ENCODE results near the gene WDR74. TPM values are rescaled to one million over a fixed set of nuclear protein-coding genes. Genes with fewer than 3 reads are reported as not detected.

Gene WDR74
- total and polyA plus RNA-seq, 9 of the 15 experiments (the other 6 are each of a cell fraction or from before 2014, with no cell fraction given), result 32.7 to 210 (median 114) TPM

DNA sequence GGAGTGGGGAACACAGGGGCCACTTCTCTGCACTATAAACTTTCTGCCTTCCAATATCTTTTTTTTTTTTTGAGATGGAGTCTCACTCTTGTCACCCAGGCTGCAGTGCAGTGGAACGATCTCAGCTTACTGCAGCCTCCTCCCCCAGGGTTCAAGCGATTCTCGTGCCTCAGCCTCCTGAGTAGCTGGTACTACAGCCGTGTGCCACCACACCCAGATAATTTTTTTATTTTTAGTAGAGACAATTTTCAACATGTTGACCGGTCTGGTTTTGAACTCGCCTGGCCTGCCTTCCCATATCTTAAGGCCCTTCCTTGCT is 43.0 kb upstream of the WDR74 start:
- H3K36me3 ChIP-seq (ENCODE audit: control insufficient read depth, insufficient read depth, low read length), result peaks cover 85% of the 10 kb centered on the region
- no peak for FAIRE-seq
- BruUV-seq (replicated peaks), result no TSS peak
- peaks cover 51% of the 10 kb centered on the region for H4K20me1 ChIP-seq (replicated peaks; ENCODE audit: control insufficient read depth, insufficient read depth, low read length)
- H3K9me3 ChIP-seq (replicated peaks; ENCODE audit: control insufficient read depth, insufficient read depth, low read depth, low read length), result no peaks in the 10 kb centered on the region
- WGBS (ENCODE audit: insufficient coverage, low coverage, missing lambda C conversion rate), result 0% methylated on average over 6 of the region's 6 CpGs
- no peak for ATAC-seq
- peaks cover 96% of the 10 kb centered on the region for H3K79me2 ChIP-seq (ENCODE audit: control insufficient read depth, insufficient read depth, low read length)
- peaks cover 2% of the 10 kb centered on the region for H3K9me1 ChIP-seq (ENCODE audit: control insufficient read depth, insufficient read depth, low read length)
- CTCF ChIA-PET (ENCODE audit: low intra/inter-chr PET ratio), result no interaction called here
- H3K4me1 ChIP-seq (replicated peaks in 1 of 2; ENCODE audit: control insufficient read depth in 2 of 2, insufficient read depth in 2 of 2, low read length in 2 of 2), result peaks cover 52 to 61% of the 10 kb centered on the region in 2 experiments
- no peaks in the 10 kb centered on the region for H3K27me3 ChIP-seq (ENCODE audit: control insufficient read depth in 2 of 2, insufficient read depth in 2 of 2, low read length in 2 of 2)
- peak overlapping the region; percentile 95 for H3K27ac ChIP-seq (ENCODE audit: extremely low read depth, low read depth, low read length)
- H3K9ac ChIP-seq (ENCODE audit: insufficient read depth in 1 of 2, low read depth in 2 of 2, low read length in 2 of 2), result peak overlapping the region; percentile 100
- no peak overlapping the region for H2AFZ ChIP-seq (ENCODE audit: low read depth, low read length)
- peak overlapping the region; percentile 100 for H3K4me2 ChIP-seq (ENCODE audit: insufficient read depth, low read length)
- intact Hi-C loops (cut with micrococcal nuclease), result loop anchor here (5.0 to 10.0 kb wide), 2 partner anchors 200 to 288 kb away; partner anchors contain the start of gene TUT1
- in situ Hi-C loops (cut with MboI), result no loop called here
- DNase-seq (ENCODE audit: extremely low read depth in 1 of 4, low spot score in 3 of 4), result no peak
- H3K4me3 ChIP-seq, result peak overlapping the region; percentile 56
- POLR2A ChIA-PET, result interaction anchor here (0.8 to 13.1 kb wide), 14 partner anchors 9 to 321 kb away, joined by 3 to 180 read pairs (median 12); partner anchors contain the start of genes C11orf98, CSKMT, POLR2G and STX5
- peak; percentile 26 for TF ChIP-seq PRDM10 (IDR thresholded peaks at IDR 0.05; ENCODE audit: partially characterized antibody)
- peak; percentile 1 for TF ChIP-seq RBM22 (IDR thresholded peaks at IDR 0.05; ENCODE audit: low read depth, low read length, poor library complexity, severe bottlenecking)
- no peak for TF ChIP-seq KDM4B (IDR thresholded peaks at IDR 0.05; ENCODE audit: borderline replicate concordance in 2 of 2, low read depth in 1 of 2)
- TF ChIP-seq BRD4 (IDR thresholded peaks at IDR 0.05), result peak; percentile 13; the same call in 1 of the 2 replicates
- no peak for TF ChIP-seq HBP1 (CRISPR knock-in tag; IDR thresholded peaks at IDR 0.05)
- 0 out of 2 replicates have a peak, but pooled peaks have one; percentile 11 for TF ChIP-seq PHB2 (IDR thresholded peaks at IDR 0.05; ENCODE audit: low read depth)
- no peak for TF ChIP-seq CBX3 (IDR thresholded peaks at IDR 0.05; ENCODE audit: borderline replicate concordance in 1 of 2, low read length in 2 of 2)
- TF ChIP-seq TFAM (CRISPR knock-in tag; conservative IDR thresholded peaks at IDR 0.05), result no peak
- 0 out of 2 replicates have a peak, but pooled peaks have one; percentile 9 for TF ChIP-seq LARP7 (IDR thresholded peaks at IDR 0.05)
- TF ChIP-seq BACH1 (tag; IDR thresholded peaks at IDR 0.05), result peak; percentile 27; the same call in 1 of the 2 replicates
- TF ChIP-seq, protein P1, sequence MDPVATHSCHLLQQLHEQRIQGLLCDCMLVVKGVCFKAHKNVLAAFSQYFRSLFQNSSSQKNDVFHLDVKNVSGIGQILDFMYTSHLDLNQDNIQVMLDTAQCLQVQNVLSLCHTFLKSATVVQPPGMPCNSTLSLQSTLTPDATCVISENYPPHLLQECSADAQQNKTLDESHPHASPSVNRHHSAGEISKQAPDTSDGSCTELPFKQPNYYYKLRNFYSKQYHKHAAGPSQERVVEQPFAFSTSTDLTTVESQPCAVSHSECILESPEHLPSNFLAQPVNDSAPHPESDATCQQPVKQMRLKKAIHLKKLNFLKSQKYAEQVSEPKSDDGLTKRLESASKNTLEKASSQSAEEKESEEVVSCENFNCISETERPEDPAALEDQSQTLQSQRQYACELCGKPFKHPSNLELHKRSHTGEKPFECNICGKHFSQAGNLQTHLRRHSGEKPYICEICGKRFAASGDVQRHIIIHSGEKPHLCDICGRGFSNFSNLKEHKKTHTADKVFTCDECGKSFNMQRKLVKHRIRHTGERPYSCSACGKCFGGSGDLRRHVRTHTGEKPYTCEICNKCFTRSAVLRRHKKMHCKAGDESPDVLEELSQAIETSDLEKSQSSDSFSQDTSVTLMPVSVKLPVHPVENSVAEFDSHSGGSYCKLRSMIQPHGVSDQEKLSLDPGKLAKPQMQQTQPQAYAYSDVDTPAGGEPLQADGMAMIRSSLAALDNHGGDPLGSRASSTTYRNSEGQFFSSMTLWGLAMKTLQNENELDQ (CRISPR knock-in tag; IDR thresholded peaks at IDR 0.05; ENCODE audit: borderline replicate concordance), result no peak

Data from K562 (cell line).